ENCODE measurements around the gene SMAD2.

DNA sequence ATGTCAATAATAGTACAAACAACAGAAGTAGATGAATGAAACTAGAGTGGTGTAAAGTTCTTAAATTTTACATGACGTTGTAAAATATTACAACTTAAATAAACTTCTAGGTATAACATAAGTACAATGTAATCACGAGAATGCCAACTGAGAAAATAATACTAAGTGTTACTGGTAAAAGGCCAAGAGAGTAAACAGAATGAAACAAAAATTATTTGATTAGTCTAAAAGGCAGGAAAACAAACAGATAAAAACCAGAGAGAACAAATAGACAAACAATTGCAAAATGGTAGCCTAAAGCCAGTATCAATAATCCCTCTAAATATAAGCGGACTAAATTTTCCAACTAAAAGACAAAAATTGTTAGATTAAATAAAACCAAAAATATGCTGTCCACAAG is 71.9 kb downstream of the SMAD2 start:
- TF ChIP-seq EZH2 (IDR thresholded peaks at IDR 0.05; ENCODE audit: insufficient read depth, poor library complexity, severe bottlenecking) (no peak), EZH2phosphoT487 (IDR thresholded peaks at IDR 0.05; ENCODE audit: insufficient read depth, low read depth) (no peak)

All from GM23248 (cell line).